OCI-LY3 (cell line): ENCODE measurements around the gene STK32B.

Experiments used
- EZH2phosphoT487 ChIP-seq: fragments of 200-600 bp; shearing (Covaris generic); IDR thresholded peaks from 2 replicates; pipeline ENCODE4 v1.6.1; 2018; ENCODE audit warnings: antibody characterized with exemption, mixed run types, low read depth
- TF ChIP-seq, protein P1 (sequence below): fragments of 200-600, 300-600 bp; sonication (generic); IDR thresholded peaks from 2 replicates; pipeline ENCODE4 v1.5.1; 2014; ENCODE audit warnings: antibody characterized with exemption, low read length, low read depth

- TF ChIP-seq, protein P1, sequence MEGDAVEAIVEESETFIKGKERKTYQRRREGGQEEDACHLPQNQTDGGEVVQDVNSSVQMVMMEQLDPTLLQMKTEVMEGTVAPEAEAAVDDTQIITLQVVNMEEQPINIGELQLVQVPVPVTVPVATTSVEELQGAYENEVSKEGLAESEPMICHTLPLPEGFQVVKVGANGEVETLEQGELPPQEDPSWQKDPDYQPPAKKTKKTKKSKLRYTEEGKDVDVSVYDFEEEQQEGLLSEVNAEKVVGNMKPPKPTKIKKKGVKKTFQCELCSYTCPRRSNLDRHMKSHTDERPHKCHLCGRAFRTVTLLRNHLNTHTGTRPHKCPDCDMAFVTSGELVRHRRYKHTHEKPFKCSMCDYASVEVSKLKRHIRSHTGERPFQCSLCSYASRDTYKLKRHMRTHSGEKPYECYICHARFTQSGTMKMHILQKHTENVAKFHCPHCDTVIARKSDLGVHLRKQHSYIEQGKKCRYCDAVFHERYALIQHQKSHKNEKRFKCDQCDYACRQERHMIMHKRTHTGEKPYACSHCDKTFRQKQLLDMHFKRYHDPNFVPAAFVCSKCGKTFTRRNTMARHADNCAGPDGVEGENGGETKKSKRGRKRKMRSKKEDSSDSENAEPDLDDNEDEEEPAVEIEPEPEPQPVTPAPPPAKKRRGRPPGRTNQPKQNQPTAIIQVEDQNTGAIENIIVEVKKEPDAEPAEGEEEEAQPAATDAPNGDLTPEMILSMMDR = no peak
- TF ChIP-seq EZH2phosphoT487 = no peak
Observed at GRCh38 chr4:5421416-5421815, 370.1 kb downstream of the STK32B start.
